Skeletal muscle satellite cell (primary cell): ENCODE measurements around the gene CYTL1.

Source experiments
- H3K27me3 ChIP-seq: 2 replicates; pipeline ENCODE4 v1.7.0; 2013; ENCODE audit warnings: low read length; ENCODE audit not compliant: control insufficient read depth, insufficient read depth
- H3K36me3 ChIP-seq: 2 replicates; pipeline ENCODE4 v1.7.0; 2013; ENCODE audit warnings: mild to moderate bottlenecking, control low read depth, low read length; ENCODE audit not compliant: insufficient read depth
- H3K4me1 ChIP-seq: 2 replicates; pipeline ENCODE4 v1.7.0; 2013; ENCODE audit warnings: low read length; ENCODE audit not compliant: control insufficient read depth, insufficient read depth
- H3K4me2 ChIP-seq: 2 replicates; pipeline ENCODE4 v1.7.0; 2013; ENCODE audit warnings: mild to moderate bottlenecking, low read length
- H3K4me3 ChIP-seq: 2 replicates; pipeline ENCODE4 v1.7.0; 2013; ENCODE audit warnings: low read length
- H3K9ac ChIP-seq: 2 replicates; pipeline ENCODE4 v1.7.0; 2013; ENCODE audit warnings: mild to moderate bottlenecking, low read depth, low read length, moderate library complexity
- H3K9me3 ChIP-seq: replicated peaks from 2 replicates; pipeline ENCODE4 v1.7.0; 2013; ENCODE audit warnings: mild to moderate bottlenecking, control low read depth, low read length

Gene CYTL1

DNA sequence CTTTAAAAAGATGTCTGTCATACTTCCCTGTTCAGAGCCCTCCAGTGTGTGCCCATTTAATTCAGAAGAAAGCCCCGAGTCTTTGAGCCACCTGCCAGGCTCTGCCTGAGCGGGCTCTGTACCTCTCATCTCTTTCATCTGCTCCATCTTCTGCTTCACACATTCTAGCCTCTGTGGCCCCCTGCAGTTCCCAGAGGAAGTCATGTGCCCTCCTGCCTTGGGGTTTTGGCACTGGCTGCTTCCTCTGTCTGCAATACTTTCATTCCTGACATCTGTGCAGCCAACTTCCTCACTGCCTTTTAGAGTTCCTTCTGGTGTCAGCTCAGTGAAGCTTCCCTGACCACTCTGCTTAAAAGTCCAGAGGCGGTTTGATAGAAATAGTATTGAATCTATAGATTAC, 25.8 kb upstream of the CYTL1 start:
- peaks cover 3% of the 10 kb centered on the region for H3K4me1 ChIP-seq
- H3K4me2 ChIP-seq = no peak overlapping the region
- no peak overlapping the region for H3K9ac ChIP-seq
- peaks cover 3% of the 10 kb centered on the region for H3K27me3 ChIP-seq
- H3K9me3 ChIP-seq = no peaks in the 10 kb centered on the region
- H3K4me3 ChIP-seq = no peak overlapping the region
- H3K36me3 ChIP-seq = no peaks in the 10 kb centered on the region

DNA sequence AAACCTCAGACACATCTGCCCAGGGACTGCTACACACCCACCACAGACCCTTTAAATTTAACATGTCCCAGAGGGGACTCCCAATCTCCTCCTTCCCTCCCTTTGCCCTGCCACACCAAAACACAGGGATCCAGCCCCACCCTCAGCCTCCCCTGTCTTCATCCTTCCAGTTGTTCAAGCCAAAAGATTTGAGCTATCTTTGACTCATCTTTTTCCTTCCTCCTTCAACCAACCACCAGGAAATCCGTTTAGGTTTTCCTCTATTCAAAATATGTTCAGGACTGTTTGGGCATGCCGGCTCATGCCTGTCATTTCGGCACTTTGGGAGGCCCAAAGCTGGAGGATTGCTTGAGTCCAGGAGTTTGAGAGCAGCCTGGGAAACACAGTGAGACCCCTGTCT, 25.1 kb upstream of the CYTL1 start:
- no peaks in the 10 kb centered on the region for H3K9me3 ChIP-seq
- no peak overlapping the region for H3K9ac ChIP-seq
- H3K4me3 ChIP-seq = no peak overlapping the region
- no peak overlapping the region for H3K4me2 ChIP-seq
- H3K36me3 ChIP-seq = no peaks in the 10 kb centered on the region
- H3K4me1 ChIP-seq = peaks cover 3% of the 10 kb centered on the region
- H3K27me3 ChIP-seq = peaks cover 3% of the 10 kb centered on the region

- Histone ChIP-seq H3K36me3 (no peaks in the 10 kb centered on the region), H3K9ac (no peak overlapping the region), H3K4me3 (no peak overlapping the region), H3K27me3 (peaks cover 3% of the 10 kb centered on the region), H3K4me1 (peaks cover 8% of the 10 kb centered on the region), H3K4me2 (no peak overlapping the region), H3K9me3 (no peaks in the 10 kb centered on the region)
Observed at GRCh38 chr4:5043579-5043978, 24.3 kb upstream of the CYTL1 start.

DNA sequence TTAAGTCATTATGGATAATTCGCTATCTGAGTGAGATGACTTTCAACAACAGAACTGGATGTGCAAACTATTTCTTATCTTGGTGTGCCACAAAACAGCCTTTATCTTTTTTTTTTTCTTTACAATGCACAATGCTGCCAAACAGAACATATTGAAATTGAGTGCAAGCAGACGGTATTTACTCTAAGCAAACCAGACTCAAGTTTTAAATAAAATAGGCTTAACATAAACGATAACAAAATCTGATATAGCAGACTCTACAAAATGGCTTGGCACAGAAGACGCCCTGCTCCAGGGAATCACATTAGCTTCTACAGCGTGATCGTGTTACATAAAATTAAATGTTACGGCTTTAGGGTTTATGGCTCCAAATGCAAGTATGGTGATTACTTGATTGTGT, 22.4 kb upstream of the CYTL1 start:
- H3K27me3 ChIP-seq = peaks cover 3% of the 10 kb centered on the region
- no peak overlapping the region for H3K4me2 ChIP-seq
- no peaks in the 10 kb centered on the region for H3K36me3 ChIP-seq
- no peak overlapping the region for H3K9ac ChIP-seq
- no peaks in the 10 kb centered on the region for H3K9me3 ChIP-seq
- peaks cover 21% of the 10 kb centered on the region for H3K4me1 ChIP-seq
- no peak overlapping the region for H3K4me3 ChIP-seq

- Histone ChIP-seq H3K9me3 (no peaks in the 10 kb centered on the region), H3K9ac (no peak overlapping the region), H3K4me3 (no peak overlapping the region), H3K36me3 (no peaks in the 10 kb centered on the region), H3K4me1 (peaks cover 25% of the 10 kb centered on the region), H3K27me3 (peaks cover 3% of the 10 kb centered on the region), H3K4me2 (no peak overlapping the region)
Observed at GRCh38 chr4:5040856-5041620, 21.8 kb upstream of the CYTL1 start.

DNA sequence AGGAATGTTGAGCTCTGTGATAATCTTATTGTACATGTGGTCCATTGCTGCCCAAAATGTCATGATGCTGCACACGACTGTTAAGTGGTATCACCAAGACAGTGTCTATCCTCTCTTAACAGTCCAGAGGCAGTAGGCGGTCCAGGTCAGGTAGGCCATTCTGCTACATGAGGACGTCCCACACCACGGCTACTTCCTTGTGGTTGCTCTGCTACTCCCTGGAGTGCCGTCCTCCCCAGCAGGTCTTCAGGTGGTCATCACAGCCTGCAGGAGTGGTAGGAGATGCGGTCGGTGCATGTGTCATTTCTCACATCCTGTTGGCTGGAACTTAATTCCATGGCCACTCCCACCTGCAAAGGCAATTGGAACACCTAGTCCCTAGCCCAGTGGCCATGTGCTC, 20.5 kb upstream of the CYTL1 start:
- Histone ChIP-seq H3K27me3 (no peaks in the 10 kb centered on the region), H3K4me2 (no peak overlapping the region), H3K9ac (no peak overlapping the region), H3K4me1 (peaks cover 24% of the 10 kb centered on the region), H3K9me3 (no peaks in the 10 kb centered on the region), H3K36me3 (no peaks in the 10 kb centered on the region), H3K4me3 (no peak overlapping the region)

DNA sequence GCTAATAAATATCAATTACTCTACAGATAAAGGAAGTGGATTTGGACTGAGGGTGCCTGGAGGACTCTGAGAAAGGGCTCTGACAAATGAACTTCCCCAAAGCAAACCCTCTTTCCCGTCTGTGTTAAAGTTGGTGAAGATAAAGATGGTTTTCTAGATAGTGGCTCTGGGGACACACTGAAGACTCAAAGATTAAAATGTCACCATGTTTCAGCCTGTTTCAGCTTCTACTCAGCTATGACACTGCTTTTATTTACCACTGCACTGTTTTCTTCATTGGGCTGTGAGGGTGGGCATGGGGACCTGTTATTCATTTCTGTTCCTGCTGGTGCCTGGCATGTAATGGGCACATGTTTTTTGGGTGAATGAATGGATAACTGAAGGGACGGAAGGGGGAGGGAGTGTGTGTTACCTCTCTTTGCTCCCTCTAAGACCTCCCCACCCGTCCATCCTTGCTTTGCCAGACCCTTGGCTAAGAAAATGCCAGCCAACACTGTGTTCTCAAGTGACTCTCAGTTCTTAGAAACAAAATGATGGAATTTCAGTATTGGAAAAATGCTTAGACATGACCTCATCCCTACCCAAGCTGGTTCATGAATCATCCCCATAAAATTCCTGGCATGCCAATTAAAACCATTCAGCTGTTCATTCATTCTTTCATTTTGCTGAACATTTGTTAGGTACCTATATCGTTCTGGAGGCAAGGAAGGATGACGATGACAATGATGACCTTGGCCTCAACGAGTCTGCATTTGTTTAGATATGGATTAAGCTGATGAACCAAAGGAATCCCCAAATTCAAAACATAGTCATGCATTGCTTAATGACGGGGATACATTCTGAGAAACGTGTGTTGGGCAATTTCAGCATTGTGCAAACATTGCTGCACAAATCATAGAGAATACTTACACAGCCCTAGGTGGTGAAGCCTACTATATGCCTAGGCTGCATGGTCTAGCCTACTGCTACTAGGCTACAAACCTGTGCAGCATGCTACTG, 18.6 kb upstream of the CYTL1 start:
- peak overlapping the region; percentile 54 for H3K4me2 ChIP-seq
- H3K4me3 ChIP-seq = no peak overlapping the region
- H3K27me3 ChIP-seq = no peaks in the 10 kb centered on the region
- H3K36me3 ChIP-seq = no peaks in the 10 kb centered on the region
- peaks cover 43% of the 10 kb centered on the region for H3K4me1 ChIP-seq
- H3K9me3 ChIP-seq = no peaks in the 10 kb centered on the region
- peak overlapping the region; percentile 6 for H3K9ac ChIP-seq

DNA sequence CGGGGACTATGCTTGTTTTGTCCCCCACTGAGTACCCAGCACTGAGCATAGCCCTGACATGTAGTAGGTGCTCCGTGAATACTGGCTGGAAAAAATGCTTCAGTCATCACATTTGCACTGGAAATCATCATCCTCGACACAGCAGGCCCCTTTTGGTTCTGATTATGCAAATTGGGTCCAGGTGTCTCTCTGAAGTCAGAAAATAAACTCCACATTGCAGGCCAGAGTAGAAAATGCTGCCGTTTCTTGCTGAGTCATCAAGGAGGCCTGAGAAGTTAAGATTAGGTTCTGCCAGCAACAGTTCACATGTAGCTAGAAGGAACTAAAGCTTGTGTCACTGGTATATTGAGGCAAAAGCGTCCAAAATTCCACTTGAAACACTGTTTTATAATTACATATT, 17.0 kb upstream of the CYTL1 start:
- H3K9ac ChIP-seq = no peak overlapping the region
- H3K9me3 ChIP-seq = no peaks in the 10 kb centered on the region
- H3K4me2 ChIP-seq = no peak overlapping the region
- no peak overlapping the region for H3K4me3 ChIP-seq
- no peaks in the 10 kb centered on the region for H3K27me3 ChIP-seq
- peaks cover 43% of the 10 kb centered on the region for H3K4me1 ChIP-seq
- H3K36me3 ChIP-seq = no peaks in the 10 kb centered on the region

GRCh38 chr4:5034206-5034605, 14.9 kb upstream of the CYTL1 start:
- Histone ChIP-seq H3K27me3 (peaks cover under 1% of the 10 kb centered on the region), H3K4me3 (no peak overlapping the region), H3K9ac (no peak overlapping the region), H3K4me2 (peak overlapping the region; percentile 65), H3K9me3 (no peaks in the 10 kb centered on the region), H3K4me1 (peaks cover 43% of the 10 kb centered on the region), H3K36me3 (no peaks in the 10 kb centered on the region)

- peak overlapping the region; percentile 36 for H3K4me3 ChIP-seq
- H3K9ac ChIP-seq = peak overlapping the region; percentile 20
- H3K9me3 ChIP-seq = no peaks in the 10 kb centered on the region
- H3K27me3 ChIP-seq = peaks cover 7% of the 10 kb centered on the region
- H3K4me2 ChIP-seq = peak overlapping the region; percentile 65
- H3K4me1 ChIP-seq = peaks cover 36% of the 10 kb centered on the region
- H3K36me3 ChIP-seq = no peaks in the 10 kb centered on the region
Observed at GRCh38 chr4:5033281-5033841, 14.1 kb upstream of the CYTL1 start.

DNA sequence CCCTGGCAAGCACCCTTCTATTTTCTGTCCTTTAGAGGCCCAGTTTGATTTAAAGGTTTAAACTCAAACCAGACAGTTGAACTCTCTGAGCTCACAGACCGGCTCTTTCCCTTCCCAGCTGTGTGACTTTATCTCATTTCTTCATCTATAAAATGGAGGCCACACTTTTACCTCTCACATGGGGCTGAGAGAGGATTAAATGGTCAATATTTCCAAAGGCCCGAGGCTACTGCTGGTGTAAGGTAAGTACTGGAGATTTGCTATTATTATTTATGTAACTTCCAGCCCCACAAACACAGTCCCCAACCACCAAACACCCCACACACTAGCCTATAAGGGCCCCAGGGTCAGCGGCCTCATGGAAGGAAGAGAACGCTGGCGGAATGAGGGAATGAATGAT, 13.6 kb upstream of the CYTL1 start:
- Histone ChIP-seq H3K27me3 (peaks cover 7% of the 10 kb centered on the region), H3K4me3 (no peak overlapping the region), H3K4me2 (peak overlapping the region; percentile 65), H3K9me3 (no peaks in the 10 kb centered on the region), H3K9ac (peak overlapping the region; percentile 20), H3K36me3 (no peaks in the 10 kb centered on the region), H3K4me1 (peaks cover 34% of the 10 kb centered on the region)
